NCI-H2227 (cell line): Measurements from ENCODE around the gene SNX9.

Source experiments
- DNase-seq: peaks from one replicate; lab custom pipeline; 2025; ENCODE audit not compliant: unreplicated experiment; lab: John Stamatoyannopoulos, UW

Gene SNX9

DNA sequence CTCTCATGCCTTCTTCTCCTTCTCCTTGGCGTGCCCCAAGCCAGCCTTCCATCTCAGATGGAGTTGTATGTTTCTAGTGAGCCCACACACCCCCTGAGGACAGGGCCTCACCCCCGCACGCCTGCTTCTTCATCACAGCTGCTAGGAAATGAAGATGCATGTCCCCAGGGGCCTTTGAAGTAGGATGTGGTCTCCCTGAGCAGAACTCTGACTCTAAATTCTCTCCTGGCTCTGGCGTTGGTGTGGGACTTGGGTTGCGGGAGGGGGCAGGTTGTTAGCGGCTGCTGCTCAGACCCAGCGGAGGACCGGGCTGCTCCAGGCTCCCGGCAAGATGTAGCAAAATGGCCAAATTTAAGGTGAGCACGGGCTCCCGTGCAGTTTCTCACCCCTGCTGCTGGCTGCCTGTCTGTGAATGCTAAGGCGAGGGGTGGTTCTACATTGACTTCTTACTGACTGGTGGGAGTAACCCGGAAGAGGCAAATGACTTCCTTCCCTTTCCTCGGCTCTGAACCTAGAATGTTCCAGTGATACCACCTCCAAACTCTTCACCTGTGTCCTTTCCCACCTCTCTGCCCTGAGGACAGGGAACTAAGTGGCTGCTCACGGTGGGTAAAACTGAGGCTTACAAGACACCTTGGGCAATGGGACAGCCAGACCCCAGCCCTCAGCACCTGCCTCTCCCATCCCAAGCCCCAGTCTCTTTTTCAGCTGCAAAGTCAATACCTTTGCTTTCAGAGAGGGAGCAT lies 167.4 kb downstream of the SNX9 start:
- no peak for DNase-seq

DNA sequence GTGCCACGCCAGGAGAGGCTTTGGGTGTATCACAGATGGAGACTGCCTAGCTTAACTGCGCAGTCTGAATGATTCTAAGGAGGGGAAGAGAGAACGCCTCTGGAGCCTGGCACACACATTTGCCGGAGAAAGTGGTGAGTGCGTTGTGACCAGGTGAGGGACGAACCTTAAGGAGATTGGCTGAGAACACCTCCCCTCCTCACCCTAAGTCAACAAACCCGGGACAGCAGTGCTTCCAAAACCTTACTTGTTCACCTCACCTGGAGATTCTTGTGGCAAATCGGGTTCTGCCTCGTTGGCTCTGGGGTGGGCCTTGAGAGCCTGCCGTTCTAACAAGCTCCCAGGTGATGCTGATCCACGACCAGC lies 168.0 kb downstream of the SNX9 start:
- DNase-seq, result no peak

DNA sequence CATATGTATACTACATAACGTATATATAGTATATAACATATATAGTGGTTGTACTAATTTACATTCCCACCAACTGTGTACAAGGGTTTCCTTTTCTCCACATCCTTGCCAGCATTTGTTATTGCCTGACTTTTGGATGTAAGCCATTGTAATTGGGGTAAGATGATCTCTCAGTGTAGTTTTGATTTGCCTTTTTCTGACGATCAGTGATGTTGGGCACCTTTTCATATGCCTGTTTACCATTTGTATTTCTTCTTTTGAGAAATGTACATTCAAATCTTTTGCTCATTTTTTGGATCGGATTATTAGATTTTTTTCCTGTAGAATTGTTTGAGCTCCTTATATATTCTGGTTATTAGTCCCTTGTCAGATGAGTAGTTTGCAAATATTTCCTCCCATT lies 170.0 kb downstream of the SNX9 start:
- no peak for DNase-seq

DNA sequence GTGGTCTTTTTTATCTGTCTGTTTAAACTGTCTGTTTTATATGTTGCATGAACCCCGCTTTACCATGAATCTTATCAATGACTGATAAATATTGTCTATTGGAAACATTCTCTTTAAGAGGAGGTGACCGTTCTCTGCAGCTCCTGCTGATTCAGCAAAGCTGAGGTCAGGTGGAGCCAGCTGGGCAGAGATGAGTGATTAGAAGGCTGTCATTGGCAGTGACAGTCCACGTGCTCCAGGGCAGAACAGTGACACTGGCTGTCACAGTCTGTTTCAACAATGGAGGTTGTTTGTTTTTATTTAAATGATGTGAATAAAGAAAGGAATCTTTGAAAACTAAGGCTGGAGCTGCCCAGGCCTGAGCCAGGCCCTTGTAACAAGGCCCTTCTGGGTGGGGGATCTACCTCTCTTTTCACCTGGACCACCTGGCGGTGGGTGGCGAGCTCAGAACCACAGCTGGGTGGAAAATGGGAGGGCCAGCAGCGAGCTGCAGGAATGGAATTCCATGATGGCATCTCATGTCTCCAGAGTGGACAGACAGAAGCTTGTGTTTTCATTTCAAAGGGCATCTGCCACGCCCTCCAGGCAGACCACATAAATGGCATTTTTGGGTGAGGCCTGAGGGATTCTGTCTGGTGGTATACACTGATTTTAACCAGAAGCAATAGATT lies 171.2 kb downstream of the SNX9 start:
- no peak for DNase-seq
